K562 treated with DMSO at 1 percent for 4 hours (cell line): Measurements from ENCODE around the gene ANKFY1. TPM values are rescaled to one million over a fixed set of nuclear protein-coding genes. Genes with fewer than 3 reads are reported as not detected.

ENCODE experiments used
- total RNA-seq: library from RNA; unstranded; fragments of 300-600 nt; gene quantifications from 2 replicates; pipeline ENCODE4 v1.2.3, GENCODE V29; 2022; ENCODE audit not compliant: insufficient read depth

ANKFY1 gene, protein sequence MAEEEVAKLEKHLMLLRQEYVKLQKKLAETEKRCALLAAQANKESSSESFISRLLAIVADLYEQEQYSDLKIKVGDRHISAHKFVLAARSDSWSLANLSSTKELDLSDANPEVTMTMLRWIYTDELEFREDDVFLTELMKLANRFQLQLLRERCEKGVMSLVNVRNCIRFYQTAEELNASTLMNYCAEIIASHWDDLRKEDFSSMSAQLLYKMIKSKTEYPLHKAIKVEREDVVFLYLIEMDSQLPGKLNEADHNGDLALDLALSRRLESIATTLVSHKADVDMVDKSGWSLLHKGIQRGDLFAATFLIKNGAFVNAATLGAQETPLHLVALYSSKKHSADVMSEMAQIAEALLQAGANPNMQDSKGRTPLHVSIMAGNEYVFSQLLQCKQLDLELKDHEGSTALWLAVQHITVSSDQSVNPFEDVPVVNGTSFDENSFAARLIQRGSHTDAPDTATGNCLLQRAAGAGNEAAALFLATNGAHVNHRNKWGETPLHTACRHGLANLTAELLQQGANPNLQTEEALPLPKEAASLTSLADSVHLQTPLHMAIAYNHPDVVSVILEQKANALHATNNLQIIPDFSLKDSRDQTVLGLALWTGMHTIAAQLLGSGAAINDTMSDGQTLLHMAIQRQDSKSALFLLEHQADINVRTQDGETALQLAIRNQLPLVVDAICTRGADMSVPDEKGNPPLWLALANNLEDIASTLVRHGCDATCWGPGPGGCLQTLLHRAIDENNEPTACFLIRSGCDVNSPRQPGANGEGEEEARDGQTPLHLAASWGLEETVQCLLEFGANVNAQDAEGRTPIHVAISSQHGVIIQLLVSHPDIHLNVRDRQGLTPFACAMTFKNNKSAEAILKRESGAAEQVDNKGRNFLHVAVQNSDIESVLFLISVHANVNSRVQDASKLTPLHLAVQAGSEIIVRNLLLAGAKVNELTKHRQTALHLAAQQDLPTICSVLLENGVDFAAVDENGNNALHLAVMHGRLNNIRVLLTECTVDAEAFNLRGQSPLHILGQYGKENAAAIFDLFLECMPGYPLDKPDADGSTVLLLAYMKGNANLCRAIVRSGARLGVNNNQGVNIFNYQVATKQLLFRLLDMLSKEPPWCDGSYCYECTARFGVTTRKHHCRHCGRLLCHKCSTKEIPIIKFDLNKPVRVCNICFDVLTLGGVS
- total RNA-seq: 12.9 and 14.4 TPM in 2 replicates

GRCh38 chr17:4263282-4264215, at the start of gene ANKFY1:
Gene ANKFY1, minus strand, starts transcription at chr17:4263979. Its CDS starts 38 bp downstream, at chr17:4263941.

Other genes with a start within 250 kb of the ANKFY1 start
- 8.1 and 11.5 TPM in 2 replicates for gene ZZEF1, start 120.9 kb downstream of the ANKFY1 start, total RNA-seq
- gene CYB5D2, start 120.8 kb downstream of the ANKFY1 start, total RNA-seq: 5.9 and 9.5 TPM in 2 replicates
- 31.9 and 44.7 TPM in 2 replicates for gene UBE2G1, start 102.7 kb upstream of the ANKFY1 start, total RNA-seq
- gene SPNS3, start 170.0 kb upstream of the ANKFY1 start, total RNA-seq: not detected in 2 replicates
- not detected in 2 replicates for gene SPNS2, start 234.9 kb upstream of the ANKFY1 start, total RNA-seq